A172 (cell line): ENCODE data around the gene FAM168A. TPM values are rescaled to one million over a fixed set of nuclear protein-coding genes. Genes with fewer than 3 reads are reported as not detected.
"Not testable (repeated sequence)": the region's sequence is repeated elsewhere in the genome, so short reads cannot be mapped to it uniquely, and the experiment has no call there.

ENCODE experiments used
- DNase-seq: peaks from one replicate; pipeline ENCODE4 v3.0.0-alpha.2; 2015; ENCODE audit warnings: low spot score
- total RNA-seq: library from RNA; depleted of rRNA; stranded (reverse); fragments of >200 nt; shearing (Covaris generic); gene quantifications from 2 replicates; pipeline ENCODE4 v1.2.3, GENCODE V29; 2014

Gene FAM168A
- total RNA-seq, 1 experiment from 2014 or later, result 22.3 TPM

DNA sequence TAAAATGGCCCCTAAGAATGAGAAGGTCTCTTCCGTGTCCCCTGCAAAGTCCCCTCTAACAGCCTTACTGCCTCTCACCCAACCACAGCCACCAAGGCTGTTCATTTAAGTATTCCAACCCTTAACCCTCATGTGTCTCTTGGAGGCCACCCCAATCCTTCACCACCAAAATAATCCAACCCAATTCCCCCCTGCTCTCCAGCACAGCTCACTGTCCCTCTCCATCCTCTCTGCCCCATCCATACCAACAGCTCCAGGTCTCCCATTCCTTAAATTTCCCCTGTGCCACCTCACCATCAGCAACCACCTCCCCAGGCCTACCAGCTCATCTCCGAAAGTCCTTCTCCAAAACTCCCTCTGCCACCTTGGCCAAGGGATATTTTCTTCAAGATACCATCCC is 1.4 kb downstream of the FAM168A start:
- DNase-seq, result no peak

DNA sequence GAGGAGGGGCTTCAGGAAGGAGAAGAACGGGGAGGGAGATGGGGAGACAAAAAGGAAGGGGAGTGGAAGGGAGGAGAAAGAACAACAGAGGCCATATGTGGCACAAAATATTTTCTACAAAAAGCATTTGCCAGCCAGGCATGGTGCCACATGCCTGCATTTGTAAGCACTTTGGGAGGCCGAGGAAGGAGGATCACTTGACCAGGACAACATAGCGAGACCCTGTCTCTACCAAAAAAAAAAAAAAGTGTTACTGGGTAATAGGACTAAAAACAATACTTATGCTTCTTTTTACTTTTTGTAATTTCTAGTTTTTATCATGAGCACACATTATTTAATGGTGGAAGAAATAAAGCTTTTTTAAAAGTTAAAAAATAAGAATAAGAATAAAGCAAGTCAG is 5.3 kb downstream of the FAM168A start:
- DNase-seq, result no peak

DNA sequence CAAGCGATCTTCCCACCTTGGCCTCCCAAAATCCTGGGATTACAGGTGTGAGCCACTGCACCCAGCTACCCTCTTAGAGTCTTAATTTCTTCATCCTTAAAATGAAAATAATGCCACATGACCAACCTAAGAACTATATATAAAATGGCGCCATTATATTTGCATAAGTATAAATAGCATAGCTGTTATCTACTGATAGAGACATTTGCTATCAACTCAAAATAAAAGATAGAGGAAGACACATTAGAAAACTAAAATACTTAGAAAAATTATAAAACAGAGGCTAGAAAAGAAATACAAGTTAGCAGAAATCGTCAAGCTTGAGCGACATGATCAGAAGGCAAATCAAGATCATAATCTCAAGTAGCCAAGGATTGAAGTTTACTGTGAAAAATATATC is 6.2 kb downstream of the FAM168A start:
- DNase-seq, result no peak

DNA sequence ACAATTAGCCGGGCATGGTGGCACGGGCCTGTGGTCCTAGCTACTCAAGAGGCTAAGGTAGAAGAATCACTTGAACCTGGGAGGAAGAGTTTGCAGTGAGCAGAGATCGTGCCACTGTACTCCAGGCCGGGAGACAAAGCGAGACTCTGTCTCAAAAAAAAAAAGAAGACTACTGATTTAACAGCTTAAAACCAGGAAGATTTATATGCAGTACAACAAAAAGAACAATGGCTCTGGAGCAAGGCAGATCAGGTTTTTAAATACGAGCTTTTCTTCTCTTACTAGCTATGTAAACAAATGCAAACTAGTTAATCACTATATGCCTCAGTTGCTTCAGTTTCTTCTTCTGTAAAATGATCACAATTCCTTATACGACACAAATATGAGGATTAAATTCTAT is 6.9 kb downstream of the FAM168A start:
- DNase-seq, result no peak

DNA sequence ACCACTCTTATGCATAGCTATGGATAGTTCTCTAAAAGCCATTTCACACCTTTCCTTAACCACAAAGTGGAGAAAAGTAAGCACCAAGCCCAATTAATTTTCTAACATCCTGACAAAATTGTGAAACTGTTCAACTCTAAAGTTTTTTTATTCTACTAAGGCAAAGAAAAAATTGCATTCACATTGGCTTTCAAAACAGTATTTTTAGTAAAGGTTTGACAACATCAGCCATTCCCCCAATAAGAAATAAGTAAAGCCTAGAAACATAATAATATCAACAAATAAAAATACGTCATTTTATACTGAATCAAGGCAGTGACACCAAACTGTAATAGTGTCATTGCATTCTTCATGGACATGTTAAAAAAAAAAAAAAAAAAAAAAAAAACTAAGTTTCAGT is 11.1 kb downstream of the FAM168A start:
- no peak for DNase-seq

DNA sequence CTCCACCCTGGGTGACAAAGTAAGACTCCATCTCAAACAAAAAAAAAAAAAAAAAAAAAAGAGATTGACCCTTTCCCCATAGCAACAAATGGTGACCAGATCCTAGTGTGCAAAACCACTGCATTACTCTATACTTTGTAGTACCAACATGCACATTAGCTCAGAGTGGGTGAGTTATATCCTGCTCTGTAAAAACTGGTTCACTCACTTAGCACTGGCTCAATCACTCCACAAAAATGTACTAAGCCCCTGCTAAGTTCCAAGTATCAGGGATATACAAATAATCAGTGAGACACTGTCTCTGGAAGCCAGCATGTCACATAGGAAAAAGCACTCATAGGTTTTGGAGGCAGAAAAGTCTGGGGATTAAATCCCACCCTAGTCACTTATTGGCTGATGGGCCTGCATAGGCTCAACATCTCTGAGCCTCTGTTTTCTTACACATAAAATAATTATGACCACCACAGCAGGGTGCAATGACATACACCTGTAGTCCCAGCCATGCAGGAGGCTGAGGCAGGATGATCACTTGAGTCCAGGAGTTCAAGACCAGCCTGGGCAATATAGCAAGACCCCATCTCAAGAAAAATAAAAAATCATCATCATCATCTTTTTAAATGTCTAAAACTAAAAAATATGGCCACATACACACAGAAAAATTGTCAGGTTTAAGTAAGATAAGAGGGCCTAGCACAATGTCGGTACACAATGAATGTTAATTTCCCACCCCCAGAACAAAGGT is 11.9 kb downstream of the FAM168A start:
- DNase-seq, result no peak

DNA sequence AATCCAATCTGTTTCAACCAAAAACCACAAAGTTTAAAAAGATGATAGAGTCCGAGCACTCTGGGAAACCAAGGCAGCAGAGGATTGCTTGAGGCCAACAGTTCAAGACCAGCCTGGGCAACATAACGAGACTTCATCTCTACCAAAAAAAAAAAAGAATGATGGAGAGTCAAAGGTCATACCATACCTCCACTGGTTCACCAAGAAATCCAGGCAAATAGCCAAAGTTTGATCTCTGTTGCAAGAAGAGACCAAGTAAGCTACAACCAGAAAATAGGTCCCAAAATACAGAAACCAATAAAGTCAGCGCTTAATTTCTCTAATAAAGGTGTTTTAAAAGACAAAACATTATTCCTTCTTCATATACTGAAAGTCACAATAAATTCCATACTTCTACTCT is 13.1 kb downstream of the FAM168A start:
- no peak for DNase-seq

DNA sequence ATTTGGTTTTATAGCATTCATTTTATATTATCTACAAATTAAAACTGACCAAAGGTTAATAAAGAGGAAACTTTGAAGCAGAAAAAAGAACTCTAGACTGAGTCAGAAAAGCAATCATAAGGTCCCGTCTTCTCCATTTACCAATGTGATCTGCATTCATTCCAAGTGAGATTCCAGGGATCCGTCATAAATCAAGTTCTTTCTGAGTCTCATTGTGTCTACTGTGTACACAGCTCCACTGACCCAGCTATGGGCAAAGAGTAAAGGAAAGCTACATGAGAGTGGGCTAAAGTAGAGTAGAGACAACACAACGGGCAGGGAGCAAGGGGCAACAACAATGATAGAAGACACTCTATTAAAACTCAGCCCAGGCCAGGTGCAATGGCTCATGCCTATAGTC is 15.3 kb downstream of the FAM168A start:
- no peak for DNase-seq

DNA sequence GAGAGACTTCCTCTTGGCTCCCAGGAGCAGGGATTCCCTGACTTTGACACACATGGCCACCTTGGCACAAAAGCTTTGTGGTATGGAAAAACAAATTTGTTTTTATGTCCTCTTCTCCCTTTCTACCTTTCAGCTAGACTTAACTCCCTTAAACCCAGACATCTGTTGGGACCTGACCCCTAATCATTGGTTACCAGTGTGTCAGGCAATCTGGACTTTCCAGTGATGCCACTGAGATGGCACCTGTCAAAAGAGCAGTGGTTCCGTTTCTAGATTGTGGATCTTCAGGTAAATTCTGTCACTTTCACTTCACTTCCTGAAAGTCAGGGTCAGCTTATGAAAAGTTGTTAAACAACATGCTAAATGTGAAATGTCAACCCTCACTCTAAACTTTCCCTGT is 17.2 kb downstream of the FAM168A start:
- not testable (repeated sequence) for DNase-seq

DNA sequence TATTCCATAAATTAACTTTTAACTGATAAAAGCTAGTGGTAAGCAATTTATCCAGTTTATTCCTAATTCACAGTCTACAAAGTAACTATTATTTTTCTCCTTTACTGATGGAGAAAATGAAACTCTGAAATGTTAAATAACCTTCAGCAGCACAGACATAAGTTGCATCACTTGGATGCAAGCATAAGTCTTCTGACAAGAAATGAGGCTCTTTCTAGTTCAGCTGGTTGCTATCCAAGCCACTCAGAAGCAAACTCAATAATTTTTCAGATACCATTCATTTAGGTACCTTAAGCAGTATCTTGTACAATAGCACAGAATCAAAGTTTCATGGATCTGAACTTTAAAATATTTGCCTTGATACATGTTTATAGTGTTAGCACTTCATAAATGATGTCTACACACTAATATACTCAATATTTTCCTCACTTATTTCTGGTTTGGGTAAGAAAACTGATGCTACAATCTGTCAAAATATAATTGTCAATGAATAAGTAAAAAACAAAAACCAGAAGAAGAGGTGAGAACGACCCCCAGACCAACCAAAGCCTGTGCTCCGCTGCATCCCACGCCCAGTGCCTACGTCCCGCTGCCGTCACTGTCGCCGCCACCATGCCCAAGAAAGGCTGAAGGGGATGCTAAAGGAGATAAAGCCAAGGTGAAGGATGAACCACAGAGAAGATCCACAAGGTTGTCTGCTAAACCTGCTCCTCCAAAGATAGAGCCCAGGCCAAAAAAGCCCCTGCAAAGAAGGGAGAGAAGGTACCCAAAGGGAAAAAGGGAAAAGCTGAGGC is 18.1 kb downstream of the FAM168A start:
- DNase-seq, result no peak

DNA sequence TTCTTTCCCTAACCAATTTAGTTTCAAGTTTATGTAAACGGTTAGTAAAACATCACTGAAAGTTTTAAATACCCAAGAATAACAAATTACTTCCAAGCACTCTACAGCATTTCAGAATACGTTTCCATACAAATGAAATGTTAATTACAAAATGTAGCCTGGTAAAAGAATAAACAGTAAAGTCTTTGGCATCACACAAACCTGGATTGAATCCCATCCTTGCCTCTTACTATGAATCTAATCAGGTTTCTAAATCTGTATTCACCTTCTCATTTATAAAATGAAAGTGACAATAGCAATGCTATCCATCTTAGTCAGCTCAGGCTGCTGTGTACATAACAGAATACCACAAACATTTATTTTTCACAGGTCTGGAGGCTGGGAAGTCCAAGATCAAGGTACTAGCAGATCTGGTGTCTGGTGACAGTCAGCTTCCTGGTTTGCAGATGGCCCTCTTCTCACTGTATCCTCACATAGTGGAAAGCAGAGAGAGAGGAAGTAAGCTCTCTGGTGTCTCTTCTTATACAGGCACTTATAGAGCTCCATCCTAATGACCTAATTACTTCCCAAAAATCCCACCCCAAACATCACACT is 19.2 kb downstream of the FAM168A start:
- DNase-seq, result no peak

DNA sequence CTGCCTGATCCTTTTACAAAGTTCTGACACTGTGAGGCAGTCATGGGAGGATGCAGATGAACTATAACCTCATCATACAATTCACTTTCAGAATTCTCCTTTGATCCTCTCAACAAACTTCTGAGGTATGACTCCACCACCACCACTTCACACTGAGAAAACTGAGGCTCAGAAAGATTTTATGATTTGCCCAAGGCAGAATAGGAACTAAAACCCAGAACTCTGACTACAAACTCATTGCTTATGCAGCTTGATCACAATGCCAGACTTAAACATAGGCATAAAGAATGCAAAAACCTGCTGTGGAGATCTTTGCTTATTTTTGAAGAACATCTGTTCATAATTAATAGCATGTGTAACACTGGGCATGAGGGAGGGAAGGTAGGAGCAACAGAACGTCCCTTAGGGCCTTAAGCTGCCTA is 20.4 kb downstream of the FAM168A start:
- DNase-seq, result no peak

DNA sequence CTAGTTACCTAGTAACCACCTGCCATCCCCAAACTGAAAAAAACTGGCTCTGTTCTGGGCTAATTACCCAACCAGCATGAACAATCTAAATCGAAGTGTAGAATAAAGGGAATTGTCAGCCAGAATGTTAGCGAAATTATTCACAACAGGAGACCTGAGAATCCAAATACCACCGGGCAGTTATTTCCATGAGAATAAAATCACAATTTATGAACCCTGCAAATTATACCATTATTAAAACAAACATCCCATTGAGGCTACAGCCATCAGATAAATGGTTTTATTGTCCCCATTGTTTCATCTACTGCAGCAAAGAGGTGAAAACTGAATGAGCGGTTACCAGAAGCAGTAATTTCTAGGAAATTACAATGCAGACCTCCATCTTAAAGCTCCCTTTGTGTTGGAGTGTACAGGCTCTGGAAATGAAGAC is 21.7 kb downstream of the FAM168A start:
- no peak for DNase-seq

DNA sequence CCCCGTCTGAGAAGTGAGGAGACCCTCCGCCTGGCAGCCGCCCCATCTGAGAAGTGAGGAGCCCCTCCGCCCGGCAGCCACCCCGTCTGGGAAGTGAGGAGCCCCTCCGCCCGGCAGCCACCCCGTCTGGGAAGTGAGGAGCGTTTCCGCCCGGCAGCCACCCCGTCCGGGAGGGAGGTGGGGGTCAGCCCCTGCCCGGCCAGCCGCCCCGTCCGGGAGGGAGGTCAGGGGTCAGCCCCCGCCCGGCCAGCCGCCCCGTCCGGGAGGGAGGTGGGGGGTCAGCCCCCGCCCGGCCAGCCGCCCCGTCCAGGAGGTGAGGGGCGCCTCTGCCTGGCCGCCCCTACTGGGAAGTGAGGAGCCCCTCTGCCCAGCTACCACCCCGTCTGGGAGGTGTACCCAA is 25.9 kb downstream of the FAM168A start:
- not testable (repeated sequence) for DNase-seq

DNA sequence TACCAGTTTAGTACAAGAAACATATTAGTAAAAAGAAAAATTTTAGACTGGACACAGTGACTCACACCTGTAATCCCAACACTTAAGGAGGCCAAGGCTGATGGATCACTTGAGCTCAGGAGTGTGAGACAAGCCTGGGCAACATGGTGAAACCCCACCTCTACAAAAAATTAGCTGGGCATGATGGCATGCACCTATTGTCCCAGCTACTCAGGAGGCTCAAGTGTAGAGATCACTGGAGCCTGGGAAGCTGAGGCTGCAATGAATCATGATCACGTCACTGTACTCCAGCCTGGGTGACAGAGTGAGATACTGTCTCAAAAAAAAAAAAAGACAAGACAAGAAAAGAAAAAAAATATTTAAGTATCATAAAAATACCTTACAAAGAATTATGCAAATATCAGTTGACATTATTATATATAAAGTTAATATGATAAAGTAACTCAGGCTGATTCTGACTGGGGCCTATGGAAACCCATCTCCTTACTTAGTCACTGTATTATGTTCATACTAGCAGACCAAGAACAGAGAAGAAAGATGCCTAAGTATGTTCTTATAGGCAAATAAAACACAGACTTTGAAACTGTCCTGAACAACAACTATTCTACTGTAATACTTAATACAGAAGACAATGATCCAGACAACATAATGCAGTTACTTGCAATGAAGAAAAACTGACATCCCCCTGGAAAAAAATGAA is 27.3 kb downstream of the FAM168A start:
- DNase-seq, result peak; percentile 75

DNA sequence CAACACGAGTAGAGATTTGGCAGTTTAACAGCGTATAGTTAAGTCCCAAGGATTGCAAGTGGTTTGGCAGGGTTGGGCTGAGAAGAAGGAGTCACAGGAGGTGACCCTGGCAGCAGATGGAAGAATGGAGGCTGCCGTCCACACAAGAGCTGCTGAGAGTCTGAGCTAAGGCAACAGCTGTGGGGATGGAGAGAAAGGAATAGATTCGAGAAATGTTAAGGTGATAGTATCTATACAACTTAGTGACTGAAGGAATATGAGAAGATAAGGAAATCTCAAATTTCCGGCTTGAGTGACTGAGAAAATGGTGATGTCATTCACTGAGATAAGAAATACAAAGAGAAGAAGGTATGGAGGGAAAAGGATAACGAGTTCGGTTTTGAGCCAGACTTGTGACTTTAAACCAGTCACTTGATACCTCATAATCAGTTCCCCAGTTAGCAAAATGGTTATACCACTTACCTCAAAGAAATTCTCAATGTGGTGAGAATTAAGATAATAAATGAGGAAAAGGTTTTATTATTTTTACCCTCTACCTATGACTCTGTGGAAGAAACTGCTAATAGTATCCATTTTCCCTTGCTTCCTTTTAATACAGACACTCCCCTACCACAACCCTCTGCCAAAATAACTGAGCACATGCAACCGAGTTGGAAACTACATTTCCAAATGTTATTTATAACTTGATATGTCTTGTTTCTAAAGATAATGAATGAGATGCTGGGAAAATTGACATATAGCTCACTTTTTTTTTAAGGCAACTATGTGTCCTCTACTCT is 30.7 kb downstream of the FAM168A start:
- DNase-seq, result peak; percentile 31

DNA sequence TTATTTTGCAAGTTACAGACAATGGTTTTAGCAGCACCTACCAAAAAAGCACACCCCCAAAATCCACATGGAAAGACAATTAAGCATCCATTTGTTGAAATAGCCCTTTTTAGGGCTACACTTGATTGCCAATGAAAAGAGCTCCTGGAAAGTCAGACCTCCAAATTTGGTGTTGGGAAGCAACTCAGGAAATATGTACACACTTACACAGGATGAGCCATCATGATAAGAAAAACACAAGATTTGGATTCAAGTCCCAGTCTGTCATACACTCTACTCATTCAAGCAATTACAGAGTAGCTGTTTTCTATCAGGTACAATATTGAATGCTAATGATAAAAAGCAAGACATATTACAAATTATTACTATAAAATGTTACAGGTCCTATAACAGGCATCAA is 31.5 kb downstream of the FAM168A start:
- DNase-seq, result no peak

DNA sequence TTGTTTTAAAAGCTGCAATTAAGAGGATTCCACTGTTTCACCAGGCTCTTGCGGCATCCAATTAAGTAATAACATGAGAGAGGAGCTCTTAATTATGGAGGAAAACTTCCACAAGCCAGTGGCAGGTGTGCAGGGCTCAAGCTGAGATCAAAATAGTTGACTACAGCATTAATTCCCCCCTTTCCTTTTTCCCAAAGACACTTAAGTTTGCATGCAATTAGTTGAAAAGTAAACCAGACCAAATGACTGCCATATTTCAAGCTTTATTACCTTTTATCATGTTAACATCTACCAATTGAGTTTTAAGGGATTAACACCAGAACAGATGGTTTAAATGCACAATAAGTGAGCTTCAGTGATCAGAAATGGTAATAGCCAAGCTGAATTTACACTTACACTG is 32.1 kb downstream of the FAM168A start:
- DNase-seq, result no peak

DNA sequence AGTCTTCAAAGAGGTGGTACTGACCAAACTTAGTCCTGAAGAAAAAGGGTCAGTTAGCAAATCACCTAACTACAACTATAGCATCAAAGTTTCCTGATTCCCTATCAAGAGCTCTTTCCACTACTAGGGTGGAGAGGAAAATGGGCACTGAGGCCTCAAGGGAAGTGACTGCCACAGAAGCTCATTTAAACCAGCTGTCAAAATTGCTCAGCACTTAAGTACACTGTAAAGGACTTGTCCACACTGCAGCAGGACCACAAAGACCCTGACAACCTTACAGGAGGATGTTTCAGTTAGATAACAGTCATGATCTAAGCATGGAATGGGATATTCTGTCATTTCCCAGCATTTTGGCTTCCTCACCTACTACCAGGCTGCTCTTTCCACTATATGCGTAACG is 33.0 kb downstream of the FAM168A start:
- DNase-seq, result no peak

DNA sequence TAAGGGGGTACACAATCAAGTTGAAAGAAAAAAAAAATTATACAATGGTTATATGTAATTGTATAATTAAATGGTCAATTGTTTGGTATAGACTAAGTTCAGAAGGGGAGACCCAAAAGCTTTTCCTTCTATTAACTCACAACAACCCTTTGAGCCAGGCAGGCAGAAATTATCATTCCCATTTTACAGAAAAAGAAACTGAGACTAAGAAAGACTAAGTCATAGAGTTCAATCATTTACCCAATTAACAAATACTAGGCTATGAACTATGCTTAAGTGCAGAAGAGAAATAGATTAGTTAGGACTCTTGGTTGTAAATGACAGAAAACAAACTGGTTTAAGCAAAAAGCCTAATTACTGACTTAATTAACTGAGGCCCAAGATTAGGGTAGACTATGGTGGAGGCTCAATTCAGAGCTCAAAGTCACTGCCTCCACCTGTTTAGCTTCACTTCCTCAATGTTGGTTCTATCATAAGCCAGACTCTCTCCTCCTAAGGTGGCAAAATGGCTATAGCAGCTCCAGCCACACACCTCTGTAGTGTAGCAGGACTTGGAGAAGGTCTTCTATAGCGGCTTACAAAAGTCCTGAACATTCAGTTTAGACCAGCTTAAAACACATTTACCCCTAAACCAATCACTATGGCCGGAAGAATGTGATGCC is 34.2 kb downstream of the FAM168A start:
- no peak for DNase-seq

DNA sequence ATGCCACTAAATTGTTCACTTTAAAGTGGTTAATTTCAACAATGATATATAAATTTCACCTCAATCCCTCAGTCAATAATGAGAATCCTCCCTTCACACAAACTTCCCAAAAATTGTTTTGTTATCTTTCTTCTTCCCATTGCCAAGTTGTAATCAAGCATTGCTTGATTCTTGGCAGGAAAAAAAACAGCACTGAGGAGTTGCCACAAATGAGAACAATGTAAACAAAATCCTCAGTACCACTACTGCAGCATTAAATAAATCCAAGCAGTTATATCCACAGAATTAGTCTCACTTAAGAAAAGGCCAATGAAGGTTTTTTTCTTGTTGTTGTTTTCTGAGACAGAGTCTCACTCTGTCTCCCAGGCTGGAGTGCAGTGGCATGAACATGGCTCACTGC is 38.2 kb downstream of the FAM168A start:
- no peak for DNase-seq
